GM11168 (cell line): ENCODE data around the gene FOXN1.

Experiments used
- in situ Hi-C: fragments of 300-500 bp; cut with MboI; formaldehyde crosslinking; loops from one replicate; pipeline ENCODE4 v1.12.0; 2022; ENCODE audit warnings: low sequenced_read_pairs; ENCODE audit not compliant: unreplicated experiment

Gene FOXN1

DNA sequence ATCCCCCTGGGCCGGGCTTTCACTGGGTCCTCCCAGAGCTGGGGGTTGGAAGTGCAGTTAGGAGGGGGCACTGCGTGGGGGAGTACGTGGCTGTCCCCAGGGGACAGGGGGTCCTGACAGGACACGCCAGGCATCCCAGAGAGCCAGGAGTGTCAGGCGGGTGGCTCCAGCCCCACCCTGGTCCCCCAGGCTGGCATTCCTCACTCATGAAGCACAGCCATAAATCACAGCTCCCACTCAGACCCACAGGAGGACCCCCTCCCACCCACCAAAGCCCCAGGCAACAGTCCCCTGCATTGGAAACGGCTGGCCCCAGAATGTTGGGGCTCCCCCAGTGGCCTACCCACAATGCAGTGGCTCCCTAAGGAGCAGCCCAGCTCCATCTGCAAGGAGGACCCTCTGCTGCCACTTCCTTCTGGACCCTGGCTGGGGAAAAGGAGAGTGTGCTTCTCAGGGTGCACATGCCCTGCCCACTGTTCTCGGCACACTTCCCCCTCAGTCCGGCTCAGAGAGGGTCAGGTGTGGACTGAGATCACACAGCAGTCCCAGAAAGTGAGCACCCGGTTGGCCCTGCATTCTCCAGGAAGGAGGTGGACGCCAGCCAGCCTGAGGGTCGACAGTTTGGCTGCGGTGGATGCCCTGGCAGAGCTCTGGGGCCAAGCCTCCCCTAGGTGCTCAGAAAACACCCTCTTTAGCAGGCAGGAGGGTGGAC lies 7.3 kb upstream of the FOXN1 start:
- in situ Hi-C loops = loop anchor here (10.0 kb wide), 1 partner anchor 46 kb away; no protein-coding TSS in a partner anchor

DNA sequence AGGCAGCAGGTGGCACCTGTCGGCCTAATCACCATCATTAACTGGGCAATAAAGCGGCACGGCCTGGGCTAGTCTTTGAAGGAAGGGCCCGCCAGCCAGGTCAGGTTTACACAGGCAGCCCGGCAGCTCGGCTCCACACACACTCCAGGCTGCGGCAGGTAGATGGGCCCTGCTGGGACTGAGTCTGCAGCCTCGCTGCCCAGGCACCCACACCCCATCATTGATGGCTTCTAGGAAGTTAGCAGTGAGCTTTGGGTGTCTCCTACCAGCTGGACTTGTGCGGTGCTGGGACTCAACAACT lies 6.8 kb upstream of the FOXN1 start:
- in situ Hi-C loops = loop anchor here (10.0 kb wide), 1 partner anchor 45 kb away; no protein-coding TSS in a partner anchor

DNA sequence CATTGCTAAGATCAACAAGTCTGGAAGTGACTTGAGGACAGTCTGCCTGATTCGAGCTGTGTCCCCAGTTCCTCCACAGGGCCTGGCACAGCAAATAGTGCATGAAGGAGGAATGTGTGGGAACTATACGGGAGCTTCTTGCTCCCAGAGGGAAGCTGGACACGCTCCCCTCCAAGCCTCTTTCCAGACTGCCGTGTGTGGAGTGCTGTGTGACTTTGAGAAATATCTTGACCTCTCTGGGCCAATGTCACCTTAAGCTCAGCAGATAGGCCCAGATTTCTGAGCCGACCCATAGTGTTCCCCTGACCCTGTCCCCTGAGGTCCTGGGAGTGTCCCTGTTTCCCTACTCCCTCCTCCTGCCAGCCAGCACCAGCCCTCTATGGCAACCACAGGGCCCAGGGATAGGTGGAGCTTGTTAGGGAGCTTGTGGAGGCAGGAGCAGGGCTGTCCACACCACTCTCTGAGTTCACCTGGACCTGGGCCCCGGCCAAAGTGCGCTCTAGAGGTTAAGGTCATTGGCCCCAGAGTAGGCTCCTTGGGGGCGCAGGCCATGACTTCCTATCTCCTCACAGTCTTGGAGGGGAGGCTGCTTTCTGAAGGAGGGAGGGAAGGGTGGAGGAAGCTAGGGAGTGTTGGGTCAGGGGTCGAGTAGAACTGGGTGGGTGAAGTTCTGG lies 6.3 kb upstream of the FOXN1 start:
- in situ Hi-C loops = loop anchor here (10.0 kb wide), 1 partner anchor 45 kb away; no protein-coding TSS in a partner anchor

GRCh38 chr17:28500712-28501379 lies 5.3 kb upstream of the FOXN1 start:
- in situ Hi-C loops = no loop called here

GRCh38 chr17:28501421-28502284 lies 4.5 kb upstream of the FOXN1 start:
- in situ Hi-C loops = no loop called here

GRCh38 chr17:28503420-28503819 lies 2.7 kb upstream of the FOXN1 start:
- in situ Hi-C loops = no loop called here

DNA sequence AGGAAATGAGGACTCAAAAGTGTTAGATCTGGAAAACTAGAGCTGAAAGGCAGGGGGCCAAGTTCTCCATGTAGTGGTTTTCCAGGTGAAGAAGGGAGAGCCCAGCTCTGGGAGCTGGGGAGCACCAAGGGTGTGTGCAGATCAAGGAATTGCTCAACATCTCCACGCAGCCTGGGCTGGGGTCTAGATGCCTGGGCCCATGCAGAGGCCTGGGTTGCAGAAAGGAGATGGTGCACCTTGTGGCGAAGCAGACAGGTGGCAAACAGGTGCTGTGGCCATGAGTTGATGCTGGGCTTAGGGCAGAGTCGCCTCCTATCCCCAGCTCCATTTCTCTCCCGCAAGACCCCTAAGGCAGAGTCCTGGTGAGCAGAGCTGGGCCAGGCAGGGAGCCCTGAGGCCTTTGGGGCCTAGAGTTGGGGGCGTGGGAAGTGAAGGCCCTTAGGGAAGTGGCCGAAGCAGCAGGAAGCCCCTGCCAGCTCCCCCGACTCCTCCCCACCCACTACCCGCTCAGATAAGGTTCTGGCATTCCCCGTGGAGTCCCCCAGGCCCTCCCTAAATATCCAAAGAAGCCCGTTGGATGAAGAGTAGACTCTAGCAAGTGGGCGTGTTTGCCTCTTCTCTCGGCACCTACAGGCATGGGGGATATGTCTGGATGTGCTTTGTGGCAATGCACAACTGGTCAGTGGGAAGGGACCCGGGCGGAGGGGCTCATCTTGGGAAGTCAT lies 777 bp downstream of the FOXN1 start:
- in situ Hi-C loops = no loop called here

DNA sequence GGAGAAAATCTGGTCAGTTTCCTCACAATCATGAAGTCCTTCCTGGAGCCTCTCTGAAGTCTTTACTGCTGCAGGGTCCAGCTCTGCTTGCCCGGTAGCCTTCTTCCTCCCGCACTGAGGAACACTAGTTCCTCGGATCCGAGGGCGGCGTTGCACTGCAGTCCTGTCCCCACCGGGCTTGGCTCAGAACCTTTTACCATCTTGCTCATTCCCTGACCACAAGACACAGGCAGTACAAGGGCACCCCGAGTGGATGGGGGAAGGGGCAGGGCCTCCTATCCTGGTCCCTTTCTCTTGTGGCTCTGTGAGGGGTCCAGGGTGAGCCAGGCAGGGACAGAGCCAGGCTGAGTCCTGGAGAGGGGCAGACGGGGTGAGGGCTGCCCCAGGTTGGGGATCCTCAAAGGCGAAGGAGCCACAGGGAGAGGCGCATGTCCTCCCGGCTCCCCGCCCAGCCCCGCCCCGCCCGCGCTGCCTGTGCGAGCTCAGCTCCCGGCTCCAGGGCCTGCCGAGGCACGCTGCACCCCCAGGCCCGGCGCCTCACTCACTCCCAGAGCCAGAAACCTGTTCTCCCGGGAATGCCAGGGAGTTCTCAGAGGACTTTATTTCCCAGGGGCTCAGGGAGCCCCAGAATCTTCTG lies 1.5 kb downstream of the FOXN1 start:
- in situ Hi-C loops = no loop called here

- in situ Hi-C loops = no loop called here
These were observed 2.1 kb downstream of the FOXN1 start for GRCh38 chr17:28508211-28508724.

GRCh38 chr17:28509789-28510188 lies 3.6 kb downstream of the FOXN1 start:
- in situ Hi-C loops = loop anchor here (5.0 kb wide), 1 partner anchor 38 kb away; no protein-coding TSS in a partner anchor

DNA sequence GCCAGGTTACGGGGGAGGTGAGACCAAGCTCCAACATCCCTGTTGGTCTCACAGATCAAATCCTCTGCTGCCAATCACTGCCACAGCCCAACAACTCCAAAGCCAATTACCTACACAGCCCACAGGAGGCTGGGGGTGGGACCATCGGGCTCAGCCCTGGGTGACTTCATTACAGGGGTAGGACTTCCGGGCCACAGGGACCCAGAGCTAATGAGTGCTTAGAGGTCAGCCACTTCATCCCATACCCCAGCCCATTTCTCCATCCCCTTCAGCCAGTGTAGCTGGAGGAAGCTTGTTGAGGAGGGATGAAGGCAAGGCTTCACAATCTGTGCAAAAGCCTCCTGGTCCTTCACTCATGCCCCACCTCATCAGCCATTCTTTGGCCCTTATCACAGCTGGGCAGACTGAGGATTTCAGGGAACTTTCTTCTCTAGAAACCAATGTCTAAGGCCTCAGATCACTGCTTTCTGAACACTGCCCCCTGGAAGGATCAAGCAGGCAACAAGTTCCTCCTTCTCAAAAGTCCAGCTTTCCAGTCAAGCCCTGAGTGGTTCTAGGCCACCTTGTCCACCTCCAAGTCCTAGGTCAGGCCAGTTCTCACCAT lies 5.8 kb downstream of the FOXN1 start:
- in situ Hi-C loops = loop anchor here (5.0 kb wide), 1 partner anchor 35 kb away; no protein-coding TSS in a partner anchor

GRCh38 chr17:28513476-28513875 lies 7.3 kb downstream of the FOXN1 start:
- in situ Hi-C loops = loop anchor here (5.0 kb wide), 1 partner anchor 34 kb away; no protein-coding TSS in a partner anchor

GRCh38 chr17:28514561-28515002 lies 8.4 kb downstream of the FOXN1 start:
- in situ Hi-C loops = loop anchor here (5.0 kb wide), 1 partner anchor 33 kb away; no protein-coding TSS in a partner anchor

DNA sequence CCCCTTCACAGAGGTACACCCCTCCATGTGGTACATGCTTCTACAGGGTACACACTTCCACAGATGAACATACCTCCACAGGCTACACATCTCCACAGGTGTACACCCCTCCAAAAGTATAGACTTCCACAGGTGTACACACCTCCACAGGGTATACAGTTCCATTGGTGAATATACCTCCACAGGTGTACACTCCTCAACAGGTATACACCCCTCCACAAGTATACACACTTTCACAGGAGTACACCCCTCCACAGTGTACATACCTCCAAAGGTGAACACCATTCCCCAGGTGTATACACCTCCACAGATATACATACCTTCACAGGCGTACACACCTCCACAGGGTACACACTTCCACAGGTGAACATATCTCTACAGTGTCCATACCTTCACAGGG lies 9.4 kb downstream of the FOXN1 start:
- in situ Hi-C loops = no loop called here

- in situ Hi-C loops = no loop called here
These were observed 12.0 kb downstream of the FOXN1 start for GRCh38 chr17:28518132-28518531.

GRCh38 chr17:28518578-28518977 lies 12.4 kb downstream of the FOXN1 start:
- in situ Hi-C loops = no loop called here

DNA sequence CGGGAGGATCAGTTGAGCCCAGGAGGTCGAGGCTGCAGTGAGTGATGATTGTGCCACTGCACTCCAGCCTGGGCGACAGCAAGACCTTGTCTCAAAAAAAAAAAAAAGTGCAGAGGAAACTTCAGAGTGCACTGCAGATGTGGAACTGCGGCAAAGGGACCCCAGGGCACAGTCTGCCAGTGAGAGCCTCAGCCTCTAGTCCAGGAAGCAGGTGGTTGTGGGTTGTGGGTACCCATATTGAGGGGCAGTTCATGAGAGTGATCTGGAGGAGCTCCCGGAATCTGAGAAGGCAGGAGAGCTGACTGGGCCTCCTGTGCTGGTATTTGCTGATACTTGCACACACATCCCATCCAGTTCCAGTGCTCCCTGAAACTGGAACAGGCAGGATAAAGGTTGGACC lies 13.1 kb downstream of the FOXN1 start:
- in situ Hi-C loops = no loop called here

DNA sequence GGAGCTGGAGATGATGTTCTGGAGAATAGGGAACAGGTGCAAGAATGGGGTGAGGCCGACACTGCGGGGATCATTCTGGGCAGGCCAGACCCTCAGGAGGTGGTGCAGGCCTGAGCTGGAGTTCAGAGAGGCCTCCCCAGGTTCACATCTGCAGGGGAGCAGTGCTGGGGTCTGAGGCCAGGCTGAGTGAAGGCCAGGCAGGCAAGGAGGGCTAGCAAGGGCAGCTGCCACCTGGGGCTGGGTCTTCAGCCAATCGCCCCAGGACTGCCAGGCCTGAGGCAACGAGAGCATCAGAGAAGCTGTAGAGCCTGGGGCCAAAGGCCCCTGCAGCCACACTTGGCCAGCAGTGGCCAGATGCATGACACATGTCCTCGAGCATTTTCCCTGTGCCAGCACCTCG lies 14.5 kb downstream of the FOXN1 start:
- in situ Hi-C loops = no loop called here
